Lung microvascular endothelial cell (primary cell): ENCODE results near the gene TBC1D32. TPM values are rescaled to one million over a fixed set of nuclear protein-coding genes. Genes with fewer than 3 reads are reported as not detected.

Experiments used
- total RNA-seq: library from RNA; depleted of rRNA; stranded (reverse); fragments of >200 nt; gene quantifications from 2 replicates; pipeline ENCODE4 v1.2.1, GENCODE V29; 2014

TBC1D32 gene
- total RNA-seq, 1 donor from 2014 or later: 2.4 TPM

Other genes with a start within 250 kb of the TBC1D32 start
- gene GJA1, start 101.2 kb upstream of the TBC1D32 start, total RNA-seq: 363 and 693 TPM in 2 replicates